ENCODE results near the gene FTO. TPM values are rescaled to one million over a fixed set of nuclear protein-coding genes. Genes with fewer than 3 reads are reported as not detected.

Gene FTO
- polyA plus RNA-seq, 2 of the 4 experiments (the other 2 are of a cell fraction) = 48.7 to 101 TPM

DNA sequence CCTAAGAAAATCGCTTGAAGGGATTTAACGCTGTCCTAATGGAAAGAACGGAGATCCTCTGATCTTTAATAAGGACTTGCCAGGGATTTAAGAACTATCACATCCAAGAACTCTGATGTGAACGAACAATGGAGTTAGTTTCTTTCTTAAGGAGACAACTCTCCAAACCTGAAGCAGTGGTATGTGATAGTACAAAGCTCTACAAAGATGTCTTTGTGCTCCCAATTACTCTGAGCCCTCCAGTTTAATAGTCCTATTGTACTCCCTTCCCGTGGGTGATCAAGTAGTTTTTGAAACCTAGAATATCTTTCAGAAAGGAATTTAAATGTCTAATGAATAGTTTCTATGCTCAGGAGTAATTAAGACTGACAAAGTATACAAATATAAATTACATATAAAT lies 123.8 kb downstream of the FTO start:
- Histone ChIP-seq H3K4me2 (no peak overlapping the region), H3K9me3 (no peaks in the 10 kb centered on the region), H3K27ac (no peak overlapping the region), H3K4me1 (peaks cover 7% of the 10 kb centered on the region), H3K4me3 (no peak overlapping the region)
- FAIRE-seq = no peak
- ATAC-seq = no peak
- ChIA-PET POLR2A (no interaction called here), CTCF (interaction anchor here (1.8 kb wide), 1 partner anchor 55 kb away, joined by 4 read pairs; no protein-coding TSS in a partner anchor)
- TF ChIP-seq NFE2L2 (conservative IDR thresholded peaks at IDR 0.05; ENCODE audit: low read length) (no peak), HDAC2 (IDR thresholded peaks at IDR 0.05) (no peak), PHF8 (IDR thresholded peaks at IDR 0.05; ENCODE audit: borderline replicate concordance, low read depth) (no peak), MAZ (IDR thresholded peaks at IDR 0.05; ENCODE audit: borderline replicate concordance, low read depth, low read length) (no peak), POLR2AphosphoS2 (conservative IDR thresholded peaks at IDR 0.05; ENCODE audit: low read length) (no peak)
- 92% methylated on average over 5 of the region's 5 CpGs for WGBS (ENCODE audit: missing lambda C conversion rate)
- DNase-seq (ENCODE audit: low read depth in 1 of 2, low spot score in 1 of 2) = no peak

DNA sequence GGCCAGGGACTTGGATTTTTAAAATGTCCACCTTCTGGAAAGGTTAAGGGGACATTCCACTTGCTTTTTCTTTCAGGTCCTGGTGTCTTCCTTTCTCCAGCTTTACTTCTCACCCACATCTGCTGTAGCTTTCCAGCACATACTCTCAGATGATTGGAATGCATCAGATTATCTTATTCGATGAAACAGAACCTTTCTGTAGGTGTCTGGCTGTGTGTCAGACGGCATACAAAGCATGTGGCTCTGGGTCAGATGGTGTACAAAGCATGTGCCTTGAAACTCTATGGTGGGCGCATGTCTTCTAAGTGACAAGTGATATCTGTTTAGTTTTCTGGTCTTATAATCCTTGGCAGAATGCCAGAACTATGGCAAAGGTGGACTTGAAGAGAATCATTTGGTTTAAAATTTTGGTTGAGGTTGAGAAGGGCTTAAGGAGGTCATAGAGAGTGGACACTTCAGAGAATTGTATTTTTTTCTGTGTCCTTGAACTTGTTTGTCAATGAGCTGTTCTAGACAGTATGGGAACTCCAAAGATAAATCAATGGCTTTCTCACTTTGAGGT lies 125.3 kb downstream of the FTO start:
- no peak overlapping the region for H3K4me2 ChIP-seq
- no peak overlapping the region for H3K4me3 ChIP-seq
- no peaks in the 10 kb centered on the region for H3K4me1 ChIP-seq
- FAIRE-seq = no peak
- H3K9me3 ChIP-seq = no peaks in the 10 kb centered on the region
- WGBS (ENCODE audit: missing lambda C conversion rate) = 80% methylated on average over 3 of the region's 3 CpGs
- TF ChIP-seq HOXB5 (CRISPR knock-in tag; IDR thresholded peaks at IDR 0.05) (no peak), ZNF302 (CRISPR knock-in tag; IDR thresholded peaks at IDR 0.05) (no peak), SMC3 (IDR thresholded peaks at IDR 0.05) (no peak), MAFK (IDR thresholded peaks at IDR 0.05; ENCODE audit: partially characterized antibody) (no peak)
- ChIA-PET POLR2A (no interaction called here), CTCF (interaction anchor here (0.9 kb wide), 1 partner anchor 9 kb away, joined by 5 read pairs; no protein-coding TSS in a partner anchor)
- no peak for DNase-seq (ENCODE audit: low read depth in 1 of 2, low spot score in 1 of 2)
- ATAC-seq = no peak
- H3K27ac ChIP-seq = no peak overlapping the region

GRCh38 chr16:53832896-53833544 lies 129.1 kb downstream of the FTO start:
- H3K4me1 ChIP-seq = no peaks in the 10 kb centered on the region
- H3K4me3 ChIP-seq = no peak overlapping the region
- TF ChIP-seq ZC3H11A (IDR thresholded peaks at IDR 0.05) = no peak
- TF ChIP-seq, protein P1, sequence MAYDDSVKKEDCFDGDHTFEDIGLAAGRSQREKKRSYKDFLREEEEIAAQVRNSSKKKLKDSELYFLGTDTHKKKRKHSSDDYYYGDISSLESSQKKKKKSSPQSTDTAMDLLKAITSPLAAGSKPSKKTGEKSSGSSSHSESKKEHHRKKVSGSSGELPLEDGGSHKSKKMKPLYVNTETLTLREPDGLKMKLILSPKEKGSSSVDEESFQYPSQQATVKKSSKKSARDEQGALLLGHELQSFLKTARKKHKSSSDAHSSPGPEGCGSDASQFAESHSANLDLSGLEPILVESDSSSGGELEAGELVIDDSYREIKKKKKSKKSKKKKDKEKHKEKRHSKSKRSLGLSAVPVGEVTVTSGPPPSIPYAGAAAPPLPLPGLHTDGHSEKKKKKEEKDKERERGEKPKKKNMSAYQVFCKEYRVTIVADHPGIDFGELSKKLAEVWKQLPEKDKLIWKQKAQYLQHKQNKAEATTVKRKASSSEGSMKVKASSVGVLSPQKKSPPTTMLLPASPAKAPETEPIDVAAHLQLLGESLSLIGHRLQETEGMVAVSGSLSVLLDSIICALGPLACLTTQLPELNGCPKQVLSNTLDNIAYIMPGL (CRISPR knock-in tag; IDR thresholded peaks at IDR 0.05; ENCODE audit: borderline replicate concordance) = no peak
- TF ChIP-seq ATOH8 (CRISPR knock-in tag; IDR thresholded peaks at IDR 0.05; ENCODE audit: low read depth) = no peak
- H3K9me3 ChIP-seq = no peaks in the 10 kb centered on the region
- H3K4me2 ChIP-seq = no peak overlapping the region
- no peak for FAIRE-seq
- WGBS (ENCODE audit: missing lambda C conversion rate) = 94% methylated on average over 9 of the region's 9 CpGs
- POLR2A ChIA-PET = no interaction called here
- ATAC-seq = no peak
- no peak overlapping the region for H3K27ac ChIP-seq
- CTCF ChIA-PET = interaction anchor here (1.2 kb wide), 1 partner anchor 1104 kb away, joined by 4 read pairs; no protein-coding TSS in a partner anchor
- no peak for DNase-seq (ENCODE audit: low read depth in 1 of 2, low spot score in 1 of 2)

DNA sequence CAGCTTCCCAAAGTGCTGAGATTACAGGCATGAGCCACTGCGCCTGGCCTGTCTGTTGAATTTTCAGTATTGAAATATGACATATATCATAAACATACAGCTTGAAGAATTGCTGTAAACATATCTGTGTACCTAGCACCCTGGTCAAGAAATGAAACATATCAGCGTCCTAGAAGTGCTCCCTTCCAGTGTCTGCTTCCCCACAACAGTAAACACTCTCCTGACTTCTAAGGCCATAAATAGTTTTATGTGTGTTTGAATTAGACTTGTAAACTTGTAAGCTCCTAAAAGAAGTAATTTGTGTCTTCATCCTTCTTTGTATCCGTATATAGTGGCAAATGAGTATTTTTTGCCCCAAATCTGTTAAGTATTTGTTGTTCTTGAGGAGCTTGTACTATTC lies 132.2 kb downstream of the FTO start:
- no peak overlapping the region for H3K27ac ChIP-seq
- CTCF ChIA-PET = interaction anchor here (0.5 to 1.2 kb wide), 2 partner anchors 12 to 21 kb away, joined by 3 read pairs; no protein-coding TSS in a partner anchor
- POLR2A ChIA-PET = interaction anchor here (0.6 kb wide), 1 partner anchor 16 kb away, joined by 3 read pairs; no protein-coding TSS in a partner anchor
- 98% methylated on average over 3 of the region's 3 CpGs for WGBS (ENCODE audit: missing lambda C conversion rate)
- no peak overlapping the region for H3K4me3 ChIP-seq
- no peak for TF ChIP-seq FOXS1 (CRISPR knock-in tag; IDR thresholded peaks at IDR 0.05)
- no peak for TF ChIP-seq RARB (CRISPR knock-in tag; IDR thresholded peaks at IDR 0.05)
- no peak for TF ChIP-seq CHD4 (IDR thresholded peaks at IDR 0.05; ENCODE audit: borderline replicate concordance)
- no peak for TF ChIP-seq RFX5 (IDR thresholded peaks at IDR 0.05)
- no peak for TF ChIP-seq REST (IDR thresholded peaks at IDR 0.05)
- TF ChIP-seq ZFP36 (IDR thresholded peaks at IDR 0.05; ENCODE audit: borderline replicate concordance, partially characterized antibody) = no peak
- no peak for ATAC-seq
- no peaks in the 10 kb centered on the region for H3K4me1 ChIP-seq
- H3K9me3 ChIP-seq = no peaks in the 10 kb centered on the region
- DNase-seq (ENCODE audit: low read depth in 1 of 2, low spot score in 1 of 2) = no peak
- H3K4me2 ChIP-seq = no peak overlapping the region
- no peak for FAIRE-seq

Measured in A549 (cell line).